Heart left ventricle (tissue), 16 donors: ENCODE measurements around the gene MEOX1. TPM values are rescaled to one million over a fixed set of nuclear protein-coding genes. Genes with fewer than 3 reads are reported as not detected.
A peak's percentile ranks its signal among the peaks of the same experiment; 100 is the strongest.

Experiments
- ATAC-seq, 4 donors: fragments of 200-7000 bp; cut with Tn5 transposase; one replicate each; pipeline ENCODE4 v1.9.1; 2020 to 2022; ENCODE audit warnings: moderate library complexity in 4 of 4, mild to moderate bottlenecking in 3 of 4, moderate number of reproducible peaks in 1 of 4
- DNase-seq, 5 donors: peaks; one replicate each; pipeline ENCODE4 v3.0.0-alpha.2; 2020
- H3K27ac ChIP-seq, 12 donors: fragments of 200-600 bp; sonication (generic) in 4 of 12; one replicate each; pipeline versions ENCODE4 v1.5.0 to v1.8.0; 2016 to 2022; ENCODE audit warnings: mild to moderate bottlenecking in 2 of 12
- H3K27me3 ChIP-seq, 9 donors: fragments of 200-600 bp; sonication (generic) in 2 of 9; one replicate each; pipeline versions ENCODE4 v1.5.1 to v1.8.0; 2016 to 2022; ENCODE audit warnings: mild to moderate bottlenecking in 3 of 9
- H3K36me3 ChIP-seq, 9 donors: fragments of 200-600 bp; sonication (generic) in 2 of 9; one replicate each; pipeline versions ENCODE4 v1.5.0 to v1.8.0; 2018 to 2022; ENCODE audit warnings: mild to moderate bottlenecking in 2 of 9
- H3K4me1 ChIP-seq, 12 donors: fragments of 200-600 bp; sonication (generic) in 4 of 12; one replicate each; pipeline versions ENCODE4 v1.5.0 to v1.8.0; 2016 to 2022; ENCODE audit warnings: mild to moderate bottlenecking in 3 of 12
- H3K4me3 ChIP-seq, 12 donors: fragments of 200-600 bp; sonication (generic) in 4 of 12; one replicate each; pipeline versions ENCODE4 v1.5.0 to v1.8.0; 2017 to 2022; ENCODE audit warnings: mild to moderate bottlenecking in 9 of 12, moderate library complexity in 4 of 12
- H3K9me3 ChIP-seq, 12 donors: fragments of 200-600 bp; sonication (generic) in 4 of 12; one replicate each; pipeline versions ENCODE4 v1.5.0 to v1.8.0; 2016 to 2022; ENCODE audit warnings: mild to moderate bottlenecking in 1 of 12
- POLR2A ChIP-seq, 2 donors: fragments of 450-650 bp; IDR thresholded peaks; one replicate each; pipeline ENCODE4 v1.6.1; 2017; ENCODE audit warnings: antibody characterized with exemption in 2 of 2, mild to moderate bottlenecking in 2 of 2, moderate library complexity in 2 of 2
- WGBS, 4 donors: extraction: QIAGEN DNeasy Blood & Tissue Kit in 2 of 4; methylation state at CpG; one replicate each; pipeline versions ENCODE4 v1.1.5 to v1.1.7; 2013 to 2018; 5-methylcytosine and 5-hydroxymethylcytosine counted together
- intact Hi-C, 10 donors: fragments of 100-400 bp; cut with DNase I; formaldehyde crosslinking; loops; one replicate each; pipeline versions ENCODE4 v1.11.1 to v1.14.2; 2022
- polyA plus RNA-seq, 2 donors: library from polyadenylated mRNA; stranded (reverse); fragments of 200-250 nt; gene quantifications; one replicate each; pipeline ENCODE4 v1.2.3, GENCODE V29; 2013
- total RNA-seq, 9 donors: library from RNA; depleted of rRNA in 2 of 9; stranded (reverse); fragments of >200 nt in 2 of 9; fragmentation: NEBNext Ultra II Directional in 3 of 9; extraction: Animal tissue kit (Norgen Biotek cat#: 25700) in 3 of 9; gene quantifications; one replicate each; pipeline versions ENCODE4 v1.1.0 to v1.2.4, GENCODE V29; 2016 to 2023
- TF ChIP-seq, protein P1 (sequence below), 12 donors: fragments of 200-600 bp; sonication (generic) in 4 of 12; IDR thresholded peaks; one replicate each; pipeline versions ENCODE4 v1.5.0 to v1.8.0; 2018 to 2022; ENCODE audit warnings: antibody characterized with exemption in 12 of 12, mild to moderate bottlenecking in 5 of 12
- donor health status: ischemic (EF 13 %, LVEDD 7.1; RV severe dilation, severe dysfunction).
- donor health status: healthy with polysubstance abuse.
- donor health status: DM: no; HTN: yes; CAD: no.
- donor health status: DM: no; HTN: no; CAD: no.
- donor health status: ischemic (EF 25% LVEDD 6.9; RV normal size, moderate dysfunction).
- donor health status: ischemic (EF 25% LVEDD 5.7; RV mildly dilated, moderate dysfunction).
- donor health status: healthy.
- donor health status: DM: yes; HTN: yes; CAD: no.
- donor health status: ischemic (EF 35%, LVEDD 5.7; RV mildly dilated, moderate dysfunction).
- donor health status: nonischemic (EF 11% LVEDD 7.7; RV severe dilation, severe dysfunction).
- donor health status: DM: yes; HTN: yes; CAD: no.
- donor health status: PGD.
- donor health status: ischemic (EF 29% LVEDD 5.4; RV normal size, mild dysfunction).
- donor health status: nonischemic (EF 23%, LVEDD 6.1; RV moderate dilation, normal function).

The MEOX1 gene
- total and polyA plus RNA-seq, 11 donors: 9.7 to 24.0 (median 16.1) TPM

- Histone ChIP-seq H3K27me3 (no peaks in the 10 kb centered on the region), H3K27ac (peak overlapping the region in 4 of 12 donors; percentile 10 to 71 (median 32)), H3K4me3 (no peak overlapping the region), H3K9me3 (no peaks in the 10 kb centered on the region), H3K36me3 (no peaks in the 10 kb centered on the region), H3K4me1 (peaks cover 0 to 26% (median 8%) of the 10 kb centered on the region in 12 donors)
- DNase-seq (no peak), ATAC-seq (peak in 2 of 4 donors; percentile 26 to 38)
- intact Hi-C loops: loop anchor here in 1 of 10 donors (5.0 kb wide), 1 partner anchor 35 kb away; no protein-coding TSS in a partner anchor
- TF ChIP-seq, protein P1, sequence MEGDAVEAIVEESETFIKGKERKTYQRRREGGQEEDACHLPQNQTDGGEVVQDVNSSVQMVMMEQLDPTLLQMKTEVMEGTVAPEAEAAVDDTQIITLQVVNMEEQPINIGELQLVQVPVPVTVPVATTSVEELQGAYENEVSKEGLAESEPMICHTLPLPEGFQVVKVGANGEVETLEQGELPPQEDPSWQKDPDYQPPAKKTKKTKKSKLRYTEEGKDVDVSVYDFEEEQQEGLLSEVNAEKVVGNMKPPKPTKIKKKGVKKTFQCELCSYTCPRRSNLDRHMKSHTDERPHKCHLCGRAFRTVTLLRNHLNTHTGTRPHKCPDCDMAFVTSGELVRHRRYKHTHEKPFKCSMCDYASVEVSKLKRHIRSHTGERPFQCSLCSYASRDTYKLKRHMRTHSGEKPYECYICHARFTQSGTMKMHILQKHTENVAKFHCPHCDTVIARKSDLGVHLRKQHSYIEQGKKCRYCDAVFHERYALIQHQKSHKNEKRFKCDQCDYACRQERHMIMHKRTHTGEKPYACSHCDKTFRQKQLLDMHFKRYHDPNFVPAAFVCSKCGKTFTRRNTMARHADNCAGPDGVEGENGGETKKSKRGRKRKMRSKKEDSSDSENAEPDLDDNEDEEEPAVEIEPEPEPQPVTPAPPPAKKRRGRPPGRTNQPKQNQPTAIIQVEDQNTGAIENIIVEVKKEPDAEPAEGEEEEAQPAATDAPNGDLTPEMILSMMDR (IDR thresholded peaks at IDR 0.05): no peak
- no peak for TF ChIP-seq POLR2A (IDR thresholded peaks at IDR 0.05)
- WGBS, 4 donors: 85 to 88% (median 87%) methylated on average over 11 of the region's 11 CpGs
These were observed 63.9 kb downstream of the MEOX1 start for GRCh38 chr17:43597624-43598356.

DNA sequence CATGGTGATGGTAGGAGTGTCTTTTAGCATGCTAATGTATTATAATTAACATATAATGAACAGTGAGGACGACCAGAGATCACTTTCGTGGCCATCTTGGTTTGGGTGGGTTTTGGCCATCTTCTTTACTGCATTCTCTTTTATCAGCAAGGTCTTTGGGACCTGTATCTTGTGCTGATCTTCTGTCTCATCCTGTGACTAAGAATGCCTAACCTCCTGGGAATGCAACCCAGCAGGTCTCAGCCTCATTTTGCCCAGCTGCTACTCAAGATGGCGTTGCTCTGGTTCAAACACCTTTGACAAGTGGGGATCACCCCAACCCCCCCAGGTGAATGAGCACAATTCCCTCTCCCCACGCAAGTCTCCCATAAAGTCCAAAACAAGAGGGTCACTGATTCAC, 66.3 kb downstream of the MEOX1 start:
- no peaks in the 10 kb centered on the region for H3K27me3 ChIP-seq
- ATAC-seq (no peak), DNase-seq (no peak)
- TF ChIP-seq, protein P1 (IDR thresholded peaks at IDR 0.05): no peak
- no peak for TF ChIP-seq POLR2A (IDR thresholded peaks at IDR 0.05)
- H3K9me3 ChIP-seq: no peaks in the 10 kb centered on the region
- no peaks in the 10 kb centered on the region for H3K36me3 ChIP-seq
- no peak overlapping the region for H3K4me3 ChIP-seq
- H3K27ac ChIP-seq: no peak overlapping the region
- peaks cover 0 to 42% (median 23%) of the 10 kb centered on the region in 12 donors for H3K4me1 ChIP-seq
- intact Hi-C loops: loop anchor here in 1 of 10 donors (5.0 kb wide), 1 partner anchor 37 kb away; no protein-coding TSS in a partner anchor
- WGBS, 4 donors: 67 to 94% (median 81%) methylated on average over 3 to 4 of the region's 4 CpGs

DNA sequence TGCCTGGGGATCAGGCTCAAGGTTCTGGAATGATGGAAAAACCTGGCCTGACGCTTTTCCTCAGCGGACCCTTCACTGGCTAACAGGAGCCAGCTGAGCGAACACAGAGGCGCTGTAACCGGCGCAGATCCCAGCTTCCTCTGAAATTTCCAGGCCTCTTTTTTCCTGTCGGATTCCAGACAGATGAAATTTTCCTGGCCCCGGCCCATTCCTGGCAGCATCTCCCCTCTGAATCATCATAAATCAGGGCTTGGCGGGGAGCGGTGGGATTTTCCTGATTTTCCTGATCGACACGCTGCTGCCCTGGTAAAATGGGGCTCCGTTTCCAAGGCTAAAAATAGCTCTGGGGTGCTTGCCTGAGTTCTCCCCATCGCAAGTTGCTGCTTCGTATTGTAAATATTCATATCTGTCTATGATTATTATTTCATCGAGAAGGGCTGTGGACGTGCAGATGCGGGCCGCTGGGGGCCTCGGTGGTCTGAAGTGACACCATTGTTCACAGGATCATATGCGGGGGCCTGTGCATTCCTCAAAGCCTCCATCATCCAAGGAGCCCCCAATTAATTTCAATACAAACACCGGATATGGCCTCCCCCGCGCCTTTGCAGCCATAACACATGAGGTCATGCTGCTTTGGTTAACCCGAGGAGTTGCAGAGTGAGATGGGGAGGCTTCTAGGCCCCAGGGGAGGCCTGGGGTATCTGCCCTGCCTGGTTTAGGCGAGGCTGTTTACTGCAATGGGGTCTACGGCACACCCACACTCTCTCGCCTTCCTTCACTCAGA, 69.8 kb downstream of the MEOX1 start:
- Histone ChIP-seq H3K4me1 (peaks cover 0 to 51% (median 30%) of the 10 kb centered on the region in 12 donors), H3K27ac (peak overlapping the region; percentile 73 to 93 (median 81)), H3K36me3 (no peaks in the 10 kb centered on the region), H3K4me3 (peak overlapping the region in 4 of 12 donors; percentile 16 to 26 (median 22)), H3K27me3 (no peaks in the 10 kb centered on the region), H3K9me3 (no peaks in the 10 kb centered on the region)
- peak; percentile 86 to 89 (median 89) for DNase-seq
- peak; percentile 82 to 88 (median 84) for ATAC-seq
- TF ChIP-seq, protein P1 (IDR thresholded peaks at IDR 0.05): peak in 1 of 12 donors; percentile 6
- TF ChIP-seq POLR2A (IDR thresholded peaks at IDR 0.05): no peak
- intact Hi-C loops: loop anchor here in 8 of 10 donors (2.0 to 5.0 kb wide), 6 partner anchors 40 to 70 kb away; partner anchors contain the start of gene MEOX1 (in 2 of the 8)
- 40 to 53% (median 44%) methylated on average over 24 to 28 of the region's 28 CpGs for WGBS, 4 donors

- H3K9me3 ChIP-seq: no peaks in the 10 kb centered on the region
- no peaks in the 10 kb centered on the region for H3K36me3 ChIP-seq
- DNase-seq: no peak
- peaks cover 0 to 51% (median 30%) of the 10 kb centered on the region in 12 donors for H3K4me1 ChIP-seq
- ATAC-seq: no peak
- H3K4me3 ChIP-seq: no peak overlapping the region
- 84 to 94% (median 85%) methylated on average over 3 of the region's 3 CpGs for WGBS, 4 donors
- H3K27me3 ChIP-seq: no peaks in the 10 kb centered on the region
- no peak for TF ChIP-seq POLR2A (IDR thresholded peaks at IDR 0.05)
- TF ChIP-seq, protein P1 (IDR thresholded peaks at IDR 0.05): no peak
- intact Hi-C loops: loop anchor here in 7 of 10 donors (5.0 kb wide), 5 partner anchors 41 to 71 kb away; partner anchors contain the start of gene MEOX1 (in 2 of the 7)
- peak overlapping the region; percentile 73 to 93 (median 81) for H3K27ac ChIP-seq
These were observed 70.7 kb downstream of the MEOX1 start for GRCh38 chr17:43591001-43591400.
